ENCODE data around the gene SLC9A8.

DNA sequence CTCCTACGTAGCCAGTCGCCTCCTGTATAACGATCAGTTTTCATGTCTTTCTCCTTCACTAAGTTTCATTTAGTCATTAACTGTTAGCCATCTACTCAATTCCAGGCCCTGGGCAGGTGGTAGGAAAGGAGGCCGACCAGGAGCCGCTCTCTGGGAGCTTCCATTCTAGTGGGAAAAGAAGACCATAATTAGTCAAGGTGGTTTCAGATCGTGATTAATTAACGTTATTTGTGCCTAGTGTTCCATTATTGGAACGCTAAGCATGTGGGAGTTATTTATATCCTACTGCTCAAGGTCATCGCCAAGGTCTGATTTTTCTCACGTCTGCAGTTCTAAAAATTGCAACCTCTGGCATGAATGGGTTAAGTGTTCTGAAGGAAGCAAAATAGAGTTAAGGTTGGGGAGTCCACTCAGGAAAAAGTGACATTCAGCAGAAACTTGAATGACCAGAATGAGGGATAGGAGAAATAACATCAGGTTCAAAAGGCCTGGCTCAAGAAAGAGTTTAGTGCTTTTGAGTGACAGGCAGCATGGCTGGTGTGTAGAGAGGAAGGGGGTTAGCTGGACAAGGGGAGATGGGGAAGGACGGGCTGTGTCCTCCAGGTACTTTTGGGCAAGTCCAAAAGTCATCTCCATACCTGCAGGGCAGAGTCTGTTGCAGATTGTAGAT is 812 bp downstream of the SLC9A8 start:
- no peak for TF ChIP-seq SMARCB1 (IDR thresholded peaks at IDR 0.05; ENCODE audit: insufficient read length, low read depth)
- TF ChIP-seq, protein P1, sequence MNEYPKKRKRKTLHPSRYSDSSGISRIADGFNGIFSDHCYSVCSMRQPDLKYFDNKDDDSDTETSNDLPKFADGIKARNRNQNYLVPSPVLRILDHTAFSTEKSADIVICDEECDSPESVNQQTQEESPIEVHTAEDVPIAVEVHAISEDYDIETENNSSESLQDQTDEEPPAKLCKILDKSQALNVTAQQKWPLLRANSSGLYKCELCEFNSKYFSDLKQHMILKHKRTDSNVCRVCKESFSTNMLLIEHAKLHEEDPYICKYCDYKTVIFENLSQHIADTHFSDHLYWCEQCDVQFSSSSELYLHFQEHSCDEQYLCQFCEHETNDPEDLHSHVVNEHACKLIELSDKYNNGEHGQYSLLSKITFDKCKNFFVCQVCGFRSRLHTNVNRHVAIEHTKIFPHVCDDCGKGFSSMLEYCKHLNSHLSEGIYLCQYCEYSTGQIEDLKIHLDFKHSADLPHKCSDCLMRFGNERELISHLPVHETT (CRISPR knock-in tag; conservative IDR thresholded peaks at IDR 0.05 in 1 of 2, IDR thresholded peaks at IDR 0.05 in 1 of 2), result no peak
- no peak for TF ChIP-seq FOXK2 (conservative IDR thresholded peaks at IDR 0.05 in 1 of 2, IDR thresholded peaks at IDR 0.05 in 1 of 2; ENCODE audit: low read depth in 2 of 2)

All from K562 (cell line).